GM21723 (cell line): ENCODE results near the gene IL11RA.
A peak's percentile ranks its signal among the peaks of the same experiment; 100 is the strongest.

Experiments
- ATAC-seq: cut with Tn5 transposase; IDR thresholded peaks from one replicate; pipeline ENCODE4 v1.9.1; 2021; ENCODE audit warnings: mild to moderate bottlenecking, moderate library complexity; ENCODE audit not compliant: unreplicated experiment

The IL11RA gene

DNA sequence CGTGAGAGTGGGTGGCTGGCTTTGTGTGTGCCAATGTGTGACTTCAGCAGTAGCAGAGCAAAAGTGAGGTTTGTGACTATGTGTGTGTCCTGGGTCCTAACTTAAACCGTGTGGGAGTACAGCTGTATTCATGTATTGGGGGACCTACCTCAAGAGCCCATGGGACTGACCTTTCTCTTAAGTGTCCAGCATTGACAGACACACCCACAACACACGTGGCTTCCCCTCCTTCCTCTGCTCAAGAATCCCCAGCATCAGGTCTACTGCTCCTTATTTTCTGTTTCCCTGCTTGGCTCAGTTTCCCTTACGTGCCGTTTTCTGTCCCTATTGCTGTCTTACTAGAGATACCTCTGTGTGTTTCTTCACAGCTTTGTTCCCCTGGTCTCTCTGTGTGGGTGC, 616 bp downstream of the IL11RA start:
- ATAC-seq, result no peak

DNA sequence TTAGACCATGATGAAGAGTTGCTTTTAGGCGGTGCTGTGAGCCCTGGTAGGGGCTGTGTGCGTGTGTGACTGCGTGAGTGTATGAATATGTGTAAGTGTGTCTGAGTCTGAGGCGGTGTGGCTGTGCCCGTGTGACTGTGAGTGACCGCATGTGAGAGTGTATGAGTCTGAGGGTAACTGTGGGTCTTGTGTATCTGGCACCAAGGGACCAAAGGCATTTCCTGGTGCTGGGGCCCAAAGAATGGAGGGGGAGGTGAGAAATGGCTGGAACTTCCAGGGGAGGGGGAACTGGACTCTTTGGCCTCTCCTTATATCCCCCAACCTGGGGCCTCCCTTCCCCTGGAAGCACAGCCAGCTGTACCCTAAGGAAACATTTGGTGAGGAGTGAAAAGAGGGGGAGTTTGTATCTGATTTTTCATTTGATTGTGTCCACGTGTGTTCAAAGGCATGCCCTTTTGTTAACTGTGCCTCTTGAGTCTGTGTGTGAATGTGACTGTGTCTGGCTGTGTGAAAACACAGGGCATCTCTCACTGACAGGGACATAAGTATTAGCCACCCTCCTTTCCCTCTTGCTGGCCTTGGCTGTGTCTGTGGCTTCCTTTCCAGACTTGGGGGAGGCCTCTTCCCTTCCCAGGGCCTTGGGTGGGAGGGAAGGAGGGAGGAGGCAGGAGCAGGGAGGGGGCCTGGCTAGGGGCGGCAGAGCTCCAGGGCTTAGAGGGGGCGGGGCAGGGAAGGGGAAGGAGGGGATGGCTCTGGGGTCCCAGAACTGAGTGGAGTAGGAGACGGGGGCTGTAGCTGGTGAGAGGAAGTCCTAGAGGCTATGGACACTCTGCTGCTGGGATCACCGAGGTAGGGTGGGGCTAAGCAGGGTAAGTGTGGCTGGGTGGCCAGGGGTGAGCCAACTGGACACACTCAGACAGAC, 1.4 kb downstream of the IL11RA start:
- ATAC-seq, result no peak

DNA sequence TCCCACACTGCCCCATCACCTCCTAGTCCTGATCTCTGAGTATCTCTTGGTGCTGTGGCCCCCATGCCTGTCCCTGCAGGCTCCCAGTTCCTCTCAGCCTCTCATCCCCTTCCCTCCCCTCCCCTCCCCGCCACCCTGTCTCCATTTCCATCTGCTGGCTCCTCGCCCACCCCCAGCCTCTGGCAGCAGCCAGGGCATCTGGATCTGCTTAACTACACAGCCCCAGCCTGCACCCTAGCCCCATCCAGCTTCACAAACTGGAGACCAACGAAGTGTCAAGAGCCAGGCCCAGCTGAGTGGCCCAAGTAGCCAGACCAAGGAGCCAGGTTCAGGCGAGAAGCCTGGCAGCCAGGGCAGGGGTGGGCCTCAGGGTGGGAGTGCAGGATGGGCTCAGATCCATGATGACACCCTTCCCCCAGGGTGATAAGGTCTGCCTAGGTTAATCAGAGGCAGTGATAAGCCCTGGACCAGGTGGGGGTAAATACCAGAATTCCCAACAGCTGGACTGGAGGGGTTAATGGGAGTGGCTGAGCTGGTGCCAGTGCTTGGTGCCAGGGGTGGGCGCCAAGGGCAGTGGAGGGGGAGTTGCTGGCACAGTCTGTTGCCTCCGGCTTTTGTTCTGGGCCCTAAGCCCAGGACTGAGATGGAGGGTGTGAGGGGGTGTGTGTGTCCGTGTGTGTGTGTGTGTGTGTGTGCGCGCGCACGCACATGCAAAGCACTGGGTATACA, 2.5 kb downstream of the IL11RA start:
- ATAC-seq, result no peak

DNA sequence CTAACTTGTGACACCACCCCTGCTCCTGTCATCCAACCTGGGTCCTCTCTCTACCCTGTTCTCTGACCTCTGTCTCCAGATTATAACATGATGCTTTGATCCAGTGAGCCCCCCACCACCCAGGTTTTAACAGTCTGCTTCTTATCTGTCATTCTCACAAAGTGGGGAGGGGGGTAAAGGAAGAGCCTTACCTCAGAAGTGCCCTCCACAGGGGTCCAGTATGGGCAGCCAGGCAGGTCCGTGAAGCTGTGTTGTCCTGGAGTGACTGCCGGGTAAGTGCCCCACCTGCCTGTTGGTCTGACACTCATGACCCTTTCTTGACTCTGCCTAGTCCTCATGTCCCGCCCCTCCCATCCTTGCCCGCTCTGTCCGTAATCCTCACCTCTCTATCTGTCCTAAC, 3.4 kb downstream of the IL11RA start:
- no peak for ATAC-seq

DNA sequence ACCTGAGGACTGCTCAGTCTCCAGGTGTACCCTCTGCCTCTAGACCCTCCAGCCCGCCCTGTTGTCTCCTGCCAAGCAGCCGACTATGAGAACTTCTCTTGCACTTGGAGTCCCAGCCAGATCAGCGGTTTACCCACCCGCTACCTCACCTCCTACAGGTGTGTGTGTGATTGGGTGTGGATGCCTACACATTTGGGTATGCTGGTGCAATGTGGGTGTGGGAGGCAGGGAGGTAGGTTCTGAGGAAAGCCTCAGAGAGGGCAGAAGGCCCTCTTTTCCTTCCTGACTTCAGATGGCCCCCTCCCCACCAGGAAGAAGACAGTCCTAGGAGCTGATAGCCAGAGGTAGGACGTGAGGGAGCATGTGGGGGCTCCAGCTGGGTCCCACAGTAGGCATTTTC, 5.0 kb downstream of the IL11RA start:
- ATAC-seq, result no peak

DNA sequence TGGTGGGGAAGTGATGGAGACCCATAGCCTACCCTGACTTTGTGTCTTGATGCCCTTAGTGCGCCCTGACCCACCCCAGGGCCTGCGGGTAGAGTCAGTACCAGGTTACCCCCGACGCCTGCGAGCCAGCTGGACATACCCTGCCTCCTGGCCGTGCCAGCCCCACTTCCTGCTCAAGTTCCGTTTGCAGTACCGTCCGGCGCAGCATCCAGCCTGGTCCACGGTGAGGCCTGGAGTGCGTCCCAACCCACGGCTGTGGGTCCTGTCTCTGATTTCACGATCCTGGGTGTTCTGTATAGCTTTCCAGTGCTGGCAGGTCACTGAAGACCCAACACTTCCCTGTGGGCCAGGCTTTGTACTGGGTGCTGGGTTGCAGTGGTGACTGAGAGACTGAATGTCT, 6.5 kb downstream of the IL11RA start:
- ATAC-seq, result no peak

DNA sequence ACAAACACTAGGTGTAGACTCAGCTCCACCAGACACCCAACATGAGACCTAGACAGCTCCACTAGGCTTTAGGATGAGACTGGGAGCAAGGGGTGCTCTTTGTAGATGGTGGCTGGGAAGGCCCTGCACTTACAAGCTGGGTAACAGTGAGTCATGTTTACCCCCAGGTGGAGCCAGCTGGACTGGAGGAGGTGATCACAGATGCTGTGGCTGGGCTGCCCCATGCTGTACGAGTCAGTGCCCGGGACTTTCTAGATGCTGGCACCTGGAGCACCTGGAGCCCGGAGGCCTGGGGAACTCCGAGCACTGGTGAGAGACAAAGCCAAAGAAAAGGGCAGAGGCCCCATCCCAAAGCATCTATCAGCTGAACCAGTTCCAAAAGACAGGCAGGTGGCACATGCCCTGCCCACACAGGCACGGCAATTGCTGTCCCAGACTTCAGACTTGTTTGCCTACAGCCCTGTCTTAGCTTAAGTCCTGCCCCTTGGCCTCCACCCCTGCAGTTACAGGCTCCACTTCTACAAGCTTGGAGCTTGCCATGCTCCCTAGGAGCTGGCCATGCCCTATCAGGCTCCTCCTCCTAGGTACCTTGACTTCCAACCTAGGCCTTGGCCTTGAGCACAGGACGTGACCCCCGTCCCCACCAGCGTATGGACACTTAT, 7.7 kb downstream of the IL11RA start:
- ATAC-seq, result no peak

DNA sequence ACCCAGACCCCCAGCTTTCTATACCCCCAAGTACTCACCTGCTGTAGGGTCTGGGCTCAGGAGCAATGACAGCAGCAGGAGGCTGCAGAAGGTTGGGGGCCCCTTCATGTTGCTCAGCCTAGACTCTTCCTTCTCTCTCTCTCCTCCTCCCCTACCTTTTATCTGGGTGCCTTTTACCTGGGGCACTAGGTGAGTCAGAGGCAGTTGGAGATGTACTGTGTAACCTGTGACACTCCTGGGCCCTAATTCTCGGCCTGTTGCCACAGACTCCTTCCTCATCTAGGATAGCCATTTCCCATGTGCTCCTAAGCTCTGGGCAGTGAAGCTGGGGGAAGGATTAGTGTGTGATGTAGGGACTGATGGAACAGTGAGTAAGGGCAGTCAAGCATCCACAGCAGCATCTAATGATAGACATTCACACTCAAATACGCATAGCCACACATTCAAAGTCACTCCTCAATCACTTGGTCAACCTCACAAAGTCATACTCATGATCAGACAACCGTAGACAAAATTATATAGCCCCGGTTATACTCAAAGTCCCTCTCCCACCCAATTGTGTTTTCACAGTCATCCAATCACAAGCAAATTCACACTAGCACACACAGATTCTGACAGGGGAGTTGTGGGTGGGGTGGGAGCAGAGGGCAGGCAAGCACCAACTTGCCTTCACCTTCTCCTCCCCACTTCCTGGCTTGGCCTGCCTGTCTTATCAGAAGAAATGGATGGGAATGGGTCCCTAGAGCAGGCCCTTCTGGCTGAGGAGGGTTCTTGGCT, 10.7 kb downstream of the IL11RA start, which contains the start of gene CCL27:
Gene CCL27, minus strand, starts transcription at position 132 of the 777 bp plus-strand sequence. Its CDS starts 24 bp downstream, at position 108.
- no peak for ATAC-seq

DNA sequence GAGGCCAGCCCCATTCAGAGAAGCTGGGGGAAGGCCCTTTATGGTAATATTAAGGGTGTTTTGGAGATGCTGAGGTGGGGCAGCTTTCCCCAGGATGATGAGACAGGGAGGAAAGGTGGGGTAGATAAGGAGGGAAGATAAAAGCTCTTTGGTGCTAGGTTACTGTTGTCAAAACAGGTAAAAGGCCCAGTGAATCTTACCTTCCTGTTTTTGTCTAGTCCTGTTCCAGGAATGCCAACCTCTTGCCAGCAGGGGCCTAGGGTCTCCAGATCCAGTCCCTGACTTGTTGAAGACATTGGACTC, 11.3 kb downstream of the IL11RA start:
- ATAC-seq, result no peak

DNA sequence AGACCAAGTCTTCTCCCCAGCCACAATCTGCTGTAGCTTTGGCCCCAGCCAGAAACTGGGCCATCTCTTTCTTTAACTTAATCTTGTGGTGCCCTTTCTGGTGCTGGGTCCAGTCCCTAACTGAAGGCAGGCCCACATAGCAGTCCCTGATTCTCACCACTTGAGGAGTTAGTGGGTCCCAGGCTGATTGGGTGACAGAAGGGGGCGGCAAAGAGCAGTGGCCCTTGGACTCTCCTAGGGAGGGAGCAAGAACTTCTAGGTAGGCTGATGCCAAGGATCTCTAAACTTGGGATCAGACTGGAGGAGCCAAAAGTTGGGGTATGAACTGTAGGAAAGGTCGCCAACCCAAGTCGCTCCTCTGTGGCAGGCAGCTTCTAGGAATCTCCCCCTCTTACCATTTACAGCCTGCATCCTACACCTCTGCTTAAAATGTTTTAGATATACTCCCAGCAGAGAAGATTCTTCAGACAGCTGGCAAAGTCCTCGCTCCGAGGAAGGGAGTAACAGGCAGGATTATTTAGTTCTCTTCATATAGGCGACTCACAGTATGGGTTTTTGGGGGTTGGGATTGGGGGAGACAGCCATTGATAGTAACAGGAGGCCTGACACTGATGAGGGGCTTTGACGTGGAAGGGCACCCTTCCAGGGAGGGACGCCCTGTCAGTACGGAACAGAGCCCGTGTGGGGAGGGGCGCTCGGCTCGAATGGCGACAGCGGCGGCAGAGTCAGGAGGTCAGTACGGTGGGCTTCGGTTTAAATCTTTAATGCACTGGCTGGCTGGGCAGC, 12.5 kb downstream of the IL11RA start:
- peak; percentile 53 for ATAC-seq

DNA sequence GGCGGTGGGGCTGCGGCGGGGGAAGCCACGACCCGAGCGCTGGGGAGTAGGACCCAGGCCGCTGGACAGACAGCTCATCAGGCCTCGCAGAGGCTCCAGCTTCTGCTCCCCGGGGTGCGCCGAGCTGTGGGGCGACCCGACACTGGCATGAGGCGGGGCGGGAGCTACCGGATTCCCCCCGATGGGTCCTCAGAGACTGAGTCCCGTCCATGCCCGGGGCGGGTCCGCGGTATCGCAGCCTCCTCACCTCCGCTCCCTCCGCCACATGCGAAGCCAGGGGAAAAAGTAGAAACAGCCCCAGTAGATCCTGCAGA, 13.0 kb downstream of the IL11RA start:
- ATAC-seq, result peak; percentile 27

DNA sequence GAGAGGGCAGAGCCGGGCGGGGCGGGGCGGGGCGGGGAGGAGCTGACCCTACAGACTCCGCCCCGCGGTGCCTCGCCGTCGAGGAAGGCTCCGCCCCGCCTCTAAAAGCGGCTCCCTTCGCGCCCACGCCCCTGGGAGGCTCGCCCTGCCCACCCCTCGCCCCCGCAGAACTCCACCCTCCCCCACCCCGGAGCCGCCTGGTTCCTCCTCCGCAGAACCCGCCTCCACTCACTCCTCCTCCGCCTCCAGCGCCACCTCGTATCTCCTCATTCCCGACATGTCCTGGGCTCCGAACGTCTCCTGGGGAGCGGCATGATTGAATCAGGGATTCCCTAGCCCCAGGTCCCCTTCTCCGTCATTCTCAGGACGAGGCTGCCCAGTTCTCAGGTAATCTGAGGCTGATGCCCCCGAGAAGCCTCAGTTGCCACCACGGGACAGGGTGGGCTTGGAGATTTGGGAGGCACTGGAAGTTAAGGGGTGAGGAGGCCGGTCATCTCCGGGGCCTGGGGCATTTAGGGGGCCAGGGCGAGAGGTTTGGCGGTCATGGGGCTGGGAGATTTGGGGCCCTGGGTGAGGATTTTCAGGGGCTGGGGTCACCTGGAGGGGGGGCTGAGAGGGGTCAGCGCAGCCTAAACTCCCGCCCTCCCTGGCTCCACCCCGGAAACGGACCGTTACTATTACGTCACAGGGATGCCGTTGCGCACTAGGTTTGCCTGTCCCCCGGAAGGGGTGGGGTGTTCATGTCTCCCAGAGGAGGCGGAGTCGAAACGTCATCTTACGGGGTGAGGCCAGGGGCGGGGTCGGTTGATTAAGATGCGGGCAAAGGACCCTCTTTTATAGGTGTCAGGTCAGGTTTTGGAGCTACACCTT, 13.6 kb downstream of the IL11RA start:
- ATAC-seq, result peak; percentile 72

DNA sequence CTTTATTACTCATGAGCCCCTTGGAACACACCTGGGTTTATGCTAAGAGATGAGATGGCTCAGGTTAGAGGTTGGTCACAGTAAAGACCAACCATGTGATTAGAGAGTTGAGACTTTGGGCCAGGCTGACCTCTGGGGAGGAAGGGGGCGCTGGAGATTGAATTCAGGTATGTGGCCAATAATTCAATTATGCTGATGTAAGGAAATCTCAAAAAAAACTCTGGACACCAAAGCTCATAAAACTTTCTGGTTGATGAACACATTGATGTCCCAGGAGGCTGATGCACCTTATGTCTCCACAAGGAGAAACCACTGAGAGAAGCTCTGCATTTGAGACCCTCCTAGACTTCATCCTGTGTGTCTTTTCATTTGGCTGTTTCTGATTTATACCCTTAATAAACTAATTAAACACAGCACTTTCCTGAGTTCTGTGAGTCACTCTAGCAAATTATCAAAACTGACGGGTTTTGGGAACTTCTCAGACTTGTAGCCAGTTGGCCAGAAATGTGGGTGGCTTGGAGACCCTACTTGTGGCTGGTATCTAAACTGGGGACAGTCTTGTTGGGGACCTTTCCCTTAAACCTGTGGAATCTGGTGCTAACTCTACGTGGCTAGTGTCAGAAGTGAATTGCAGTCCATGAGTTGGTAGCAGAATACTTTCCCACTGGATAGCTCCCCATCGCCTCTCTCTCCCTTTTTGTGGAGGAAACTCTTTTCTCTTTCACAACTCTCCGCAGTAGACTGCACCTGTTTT, 18.0 kb downstream of the IL11RA start:
- no peak for ATAC-seq

DNA sequence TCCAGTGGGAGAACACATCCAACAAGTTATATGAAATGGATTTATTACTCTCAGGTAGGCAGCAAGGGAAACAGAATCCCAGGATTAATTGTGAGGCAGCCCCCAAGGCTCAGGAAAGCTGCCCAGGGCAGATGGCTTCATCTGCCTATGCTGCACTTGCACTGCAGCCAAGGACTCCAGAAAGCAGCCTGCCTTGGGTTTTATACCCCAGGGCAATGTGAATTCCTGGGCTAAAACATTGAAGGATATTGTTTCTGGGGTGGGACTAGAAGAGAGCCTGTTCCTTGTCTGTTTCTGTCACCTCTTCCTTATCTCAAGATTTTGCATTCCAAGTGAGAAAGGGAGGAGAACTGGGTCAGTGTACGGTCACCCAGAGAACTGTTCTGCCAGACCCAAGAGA, 19.3 kb downstream of the IL11RA start:
- ATAC-seq, result no peak

DNA sequence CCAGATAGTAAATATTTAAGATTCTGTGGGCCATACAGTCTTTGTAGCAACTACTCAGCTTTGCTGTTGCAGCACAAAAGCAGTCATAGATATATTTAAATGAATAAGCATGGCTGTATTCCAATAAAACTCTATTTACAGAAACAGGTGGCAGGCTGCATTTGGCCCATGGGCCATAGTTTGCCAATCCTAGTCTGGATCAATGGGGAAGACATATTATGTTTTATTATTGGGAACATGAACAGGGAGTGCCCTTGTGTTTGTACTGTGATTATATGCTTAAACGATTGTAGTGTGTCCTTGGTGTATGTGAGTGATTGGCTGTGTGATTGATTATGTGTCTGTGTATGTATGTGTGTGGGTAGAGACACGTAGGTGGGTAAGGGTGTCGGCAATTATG, 22.5 kb downstream of the IL11RA start:
- no peak for ATAC-seq

DNA sequence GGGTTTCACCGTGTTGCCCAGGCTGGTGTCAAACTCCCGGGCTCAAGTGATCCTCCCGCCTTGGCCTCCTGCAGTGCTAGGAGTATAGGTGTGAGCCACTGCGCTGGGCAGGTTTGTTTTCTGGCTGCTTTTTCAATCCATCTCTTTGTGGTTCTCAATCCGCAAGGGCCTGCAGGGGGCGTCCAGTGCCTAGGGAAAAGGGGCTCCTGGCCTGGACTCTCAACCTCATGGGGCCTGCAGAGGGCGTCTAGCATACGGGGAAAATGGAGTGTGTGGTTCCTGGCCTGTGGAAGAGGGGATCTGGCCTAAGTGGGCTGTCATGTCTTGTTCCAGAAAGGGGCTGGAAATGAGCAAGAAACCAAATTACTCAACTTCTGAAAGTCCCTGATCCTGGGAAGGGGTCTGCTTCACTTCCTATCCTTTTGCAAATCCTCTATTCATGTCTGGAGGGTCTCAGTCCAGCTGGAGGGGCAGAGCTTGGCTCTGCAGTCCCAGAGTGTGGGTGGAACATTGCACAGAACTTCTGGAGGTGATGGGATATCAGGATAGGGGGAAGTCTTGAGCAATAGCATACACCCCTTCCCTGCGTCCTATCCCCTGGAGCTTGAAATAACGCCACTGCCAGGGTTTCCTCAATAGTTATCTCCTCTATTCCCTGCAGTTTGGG, 23.2 kb downstream of the IL11RA start:
- peak; percentile 60 for ATAC-seq

DNA sequence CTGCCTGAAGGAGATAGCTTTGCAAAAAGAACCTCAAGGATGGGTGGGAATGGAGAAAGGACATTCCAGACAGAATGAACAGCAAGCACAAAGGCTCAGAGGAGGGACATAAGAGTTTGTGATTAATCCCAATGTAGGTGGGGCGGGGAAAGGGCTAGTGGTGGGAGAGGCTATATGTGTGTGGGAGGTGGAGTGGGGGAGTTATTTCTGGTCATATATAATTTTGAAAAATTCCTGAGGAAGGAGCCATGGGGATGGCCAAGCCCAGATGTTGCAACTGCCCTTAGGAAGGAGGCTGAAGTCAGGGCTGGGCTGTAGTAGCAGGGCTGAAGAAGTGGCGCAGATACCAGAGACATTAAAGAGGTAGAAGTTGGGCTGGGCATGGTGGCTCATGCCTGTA, 23.9 kb downstream of the IL11RA start:
- ATAC-seq, result no peak

DNA sequence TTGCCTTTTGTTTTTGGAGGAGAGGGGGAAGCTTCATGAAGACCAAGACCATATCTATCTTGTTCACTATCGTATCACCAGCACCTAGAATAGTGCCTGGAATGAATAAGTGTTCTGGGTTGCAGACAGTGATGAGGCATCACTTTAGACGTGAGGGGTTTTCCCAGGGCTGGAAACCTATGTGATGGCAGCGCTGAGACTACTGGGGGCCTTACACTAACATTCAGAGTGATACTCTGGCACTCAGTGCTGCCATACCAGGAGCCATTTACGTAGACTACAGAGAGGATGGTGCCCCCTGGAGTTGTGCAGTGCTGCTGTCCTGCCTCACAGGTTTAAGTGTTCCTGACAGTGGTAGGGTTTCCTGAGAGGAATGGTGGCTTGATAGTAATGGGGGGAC, 32.2 kb downstream of the IL11RA start:
- no peak for ATAC-seq
